HCT116 (cell line): ENCODE measurements around the gene SECISBP2. TPM values are rescaled to one million over a fixed set of nuclear protein-coding genes. Genes with fewer than 3 reads are reported as not detected.
"Not testable (repeated sequence)": the region's sequence is repeated elsewhere in the genome, so short reads cannot be mapped to it uniquely, and the experiment has no call there.

Experiments
- ATAC-seq: fragments of 200-7000 bp; cut with Tn5 transposase; 2 replicates; pipeline ENCODE4 v1.9.1; 2020; ENCODE audit warnings: mild to moderate bottlenecking, moderate library complexity
- BruUV-seq: library from RNA; stranded (reverse); fragments of 400-500 nt; replicated peaks from 2 replicates; lab custom pipeline; 2021; lab: Mats Ljungman, UMichigan
- CTCF ChIA-PET: fragments of 300-600 bp; sonication (Branson Sonifier 250); formaldehyde crosslinking; loops from one replicate; lab custom pipeline; 2021; ENCODE audit warnings: antibody characterized with exemption; lab: Charles Lee
- POLR2A ChIA-PET: fragments of 300-600, 350-600 bp; sonication (Branson Sonifier 250); formaldehyde crosslinking; loops from one replicate; lab custom pipeline; 2021; ENCODE audit warnings: antibody characterized with exemption; lab: Charles Lee
- RAD21 ChIA-PET, 2 experiments: fragments of 300-600 bp; sonication (Branson Sonifier 250); formaldehyde crosslinking; loops; one replicate each; lab custom pipeline; 2023; ENCODE audit warnings: low total read pairs in 2 of 2; ENCODE audit not compliant: uncharacterized antibody in 2 of 2, unreplicated experiment in 2 of 2, low non-redundant PET in 1 of 2; lab: Charles Lee
- DNase-seq: peaks from one replicate; pipeline ENCODE4 v3.0.0-alpha.2; 2010; ENCODE audit warnings: low read depth, low spot score
- H2AFZ ChIP-seq: fragments of 200-600 bp; shearing (Covaris generic), sonication (generic); 2 replicates; pipeline ENCODE4 v1.6.1; 2017; ENCODE audit warnings: low read depth, mixed run types, mixed read lengths, antibody characterized with exemption, low read length; ENCODE audit not compliant: poor library complexity, severe bottlenecking
- H3K27ac ChIP-seq: 2 replicates; pipeline ENCODE4 v1.5.1; 2012; ENCODE audit warnings: low read depth, low read length
- H3K27me3 ChIP-seq: fragments of 200-600 bp; sonication (generic); 2 replicates; pipeline ENCODE4 v1.6.1; 2016; ENCODE audit warnings: mixed run types, low read length, mixed read lengths; ENCODE audit not compliant: insufficient read depth
- H3K36me3 ChIP-seq, 2 experiments: fragments of 200-500 bp in 1 of 2; fragments of 200-600 bp in 1 of 2; sonication (Bioruptor generic) in 1 of 2; sonication (generic) in 1 of 2; 2 replicates each; pipeline versions ENCODE4 v1.5.1 to v1.6.1; 2014 to 2016; ENCODE audit warnings: low read length in 2 of 2, inconsistent platforms in 1 of 2, mixed read lengths in 1 of 2, mixed run types in 1 of 2; ENCODE audit not compliant: insufficient read depth in 2 of 2, control insufficient read depth in 1 of 2
- H3K4me1 ChIP-seq, 2 experiments: fragments of 200-600 bp in 1 of 2; sonication (generic) in 1 of 2; 2 replicates each; pipeline versions ENCODE4 v1.5.1 to v1.6.1; 2012 to 2017; ENCODE audit warnings: low read length in 2 of 2, inconsistent platforms in 1 of 2, mild to moderate bottlenecking in 1 of 2, mixed read lengths in 1 of 2, mixed run types in 1 of 2, moderate library complexity in 1 of 2; ENCODE audit not compliant: insufficient read depth in 2 of 2, control insufficient read depth in 1 of 2
- H3K4me2 ChIP-seq: fragments of 200-600 bp; sonication (generic); 2 replicates; pipeline ENCODE4 v1.6.1; 2017; ENCODE audit warnings: mixed run types, low read length, mixed read lengths
- H3K4me3 ChIP-seq, 2 experiments: fragments of 200-600 bp in 1 of 2; sonication (generic) in 1 of 2; replicated peaks in 1 of 2; 2 replicates each; pipeline ENCODE4 v1.5.1; 2011 to 2016; ENCODE audit warnings: low read length in 2 of 2, control low read depth in 1 of 2, low read depth in 1 of 2, mild to moderate bottlenecking in 1 of 2, mixed read lengths in 1 of 2, mixed run types in 1 of 2
- H3K79me2 ChIP-seq: fragments of 200-600 bp; sonication (generic); 2 replicates; pipeline ENCODE4 v1.6.1; 2017; ENCODE audit warnings: mild to moderate bottlenecking, mixed run types, low read length, moderate library complexity, mixed read lengths; ENCODE audit not compliant: insufficient read depth
- H3K9ac ChIP-seq: fragments of 200-600 bp; sonication (generic); 2 replicates; pipeline ENCODE4 v1.6.1; 2016; ENCODE audit warnings: low read length, mixed read lengths
- H3K9me2 ChIP-seq: fragments of 200-600 bp; sonication (generic), shearing (Covaris generic); 2 replicates; pipeline ENCODE4 v1.6.1; 2017; ENCODE audit warnings: mixed run types, mild to moderate bottlenecking, moderate library complexity; ENCODE audit not compliant: insufficient read depth
- H3K9me3 ChIP-seq, 2 experiments: fragments of 200-500 bp in 1 of 2; fragments of 200-600 bp in 1 of 2; sonication (Bioruptor generic) in 1 of 2; sonication (generic) in 1 of 2; 2 replicates each; pipeline ENCODE4 v1.6.1; 2014 to 2017; ENCODE audit warnings: low read length in 2 of 2, mixed read lengths in 2 of 2, inconsistent platforms in 1 of 2, low read depth in 1 of 2, mild to moderate bottlenecking in 1 of 2, mixed run types in 1 of 2, moderate library complexity in 1 of 2; ENCODE audit not compliant: control insufficient read depth in 1 of 2, insufficient read depth in 1 of 2
- H4K20me1 ChIP-seq: fragments of 200-600 bp; sonication (generic), shearing (Covaris generic); 2 replicates; pipeline ENCODE4 v1.6.1; 2017; ENCODE audit warnings: mixed run types, mild to moderate bottlenecking, moderate library complexity; ENCODE audit not compliant: insufficient read depth
- ATF3 ChIP-seq: IDR thresholded peaks from 2 replicates; pipeline ENCODE4 v1.6.1; 2012
- SRF ChIP-seq: IDR thresholded peaks from 2 replicates; pipeline ENCODE4 v1.6.1; 2012; ENCODE audit warnings: low read depth
- intact Hi-C: fragments of 100-400 bp; cut with micrococcal nuclease; formaldehyde crosslinking; loops from 2 replicates; pipeline ENCODE4 v1.10.0; 2022
- total RNA-seq: library from RNA; stranded (reverse); gene quantifications from one replicate; pipeline ENCODE4 v1.2.1, GENCODE V29; 2021; ENCODE audit not compliant: unreplicated experiment

The SECISBP2 gene
- total RNA-seq, 1 experiment from 2014 or later, result 41.6 TPM

- H3K79me2 ChIP-seq, ATAC-seq, H3K9me2 ChIP-seq, BruUV-seq, H3K27me3 ChIP-seq, H3K4me1 ChIP-seq, intact Hi-C loops, H2AFZ ChIP-seq, POLR2A ChIA-PET, DNase-seq, H3K36me3 ChIP-seq, H3K9ac ChIP-seq, H3K4me2 ChIP-seq, H3K9me3 ChIP-seq, H3K4me3 ChIP-seq, RAD21 ChIA-PET, H3K27ac ChIP-seq, H4K20me1 ChIP-seq, CTCF ChIA-PET: not testable (repeated sequence)
Measured at GRCh38 chr9:89282248-89282968, 35.9 kb upstream of the SECISBP2 start.

GRCh38 chr9:89284076-89284475 is 34.2 kb upstream of the SECISBP2 start:
- RAD21 ChIA-PET, result no interaction called here
- Histone ChIP-seq H3K36me3 (no peaks in the 10 kb centered on the region), H4K20me1 (no peaks in the 10 kb centered on the region), H2AFZ (no peak overlapping the region), H3K4me2 (no peak overlapping the region), H3K9me3 (no peaks in the 10 kb centered on the region), H3K9me2 (no peaks in the 10 kb centered on the region), H3K4me3 (no peak overlapping the region), H3K27ac (no peak overlapping the region), H3K4me1 (no peaks in the 10 kb centered on the region), H3K9ac (no peak overlapping the region), H3K79me2 (no peaks in the 10 kb centered on the region), H3K27me3 (no peaks in the 10 kb centered on the region)
- POLR2A ChIA-PET, result no interaction called here
- intact Hi-C loops, result no loop called here
- DNase-seq, result no peak
- no peak for ATAC-seq
- TF ChIP-seq ATF3 (no peak), SRF (no peak)
- CTCF ChIA-PET, result no interaction called here
- BruUV-seq, result no TSS peak
